Glomerular visceral epithelial cell (primary cell): Measurements from ENCODE around the gene ELMO1.

ENCODE experiments used
- DNase-seq: peaks from one replicate; pipeline ENCODE4 v3.0.0-alpha.2; 2016; ENCODE audit errors: extremely low spot score

Gene ELMO1

GRCh38 chr7:37016064-37016878, 432.4 kb downstream of the ELMO1 start:
- DNase-seq, result no peak

GRCh38 chr7:37015353-37016034, 433.2 kb downstream of the ELMO1 start:
- DNase-seq, result no peak

- DNase-seq, result no peak
Measured at GRCh38 chr7:37013771-37014170, 434.9 kb downstream of the ELMO1 start.

- no peak for DNase-seq
Measured at GRCh38 chr7:37011151-37011890, 437.3 kb downstream of the ELMO1 start.

GRCh38 chr7:37009125-37009675, 439.5 kb downstream of the ELMO1 start:
- no peak for DNase-seq

- DNase-seq, result no peak
Measured at GRCh38 chr7:37007691-37008090, 441.0 kb downstream of the ELMO1 start.

- DNase-seq, result no peak
Measured at GRCh38 chr7:37007268-37007667, 441.4 kb downstream of the ELMO1 start.

GRCh38 chr7:37006764-37007163, 441.9 kb downstream of the ELMO1 start:
- DNase-seq, result no peak

GRCh38 chr7:37000511-37000910, 448.2 kb downstream of the ELMO1 start:
- DNase-seq, result no peak

GRCh38 chr7:36999626-37000485, 448.8 kb downstream of the ELMO1 start:
- DNase-seq, result no peak

GRCh38 chr7:36995776-36996175, 452.9 kb downstream of the ELMO1 start:
- DNase-seq, result no peak

GRCh38 chr7:36994456-36995112, 454.1 kb downstream of the ELMO1 start:
- DNase-seq, result no peak

GRCh38 chr7:36986948-36987724, 461.5 kb downstream of the ELMO1 start:
- peak; percentile 50 for DNase-seq

- no peak for DNase-seq
Measured at GRCh38 chr7:36986511-36986933, 462.1 kb downstream of the ELMO1 start.

- no peak for DNase-seq
Measured at GRCh38 chr7:36985866-36986400, 462.7 kb downstream of the ELMO1 start.

GRCh38 chr7:36985316-36985715, 463.3 kb downstream of the ELMO1 start:
- DNase-seq, result no peak

GRCh38 chr7:36984710-36985312, 463.9 kb downstream of the ELMO1 start:
- DNase-seq, result no peak

GRCh38 chr7:36984041-36984521, 464.6 kb downstream of the ELMO1 start:
- DNase-seq, result no peak

- DNase-seq, result no peak
Measured at GRCh38 chr7:36982766-36983165, 465.9 kb downstream of the ELMO1 start.
